Mesenteric fat pad (tissue), 1 donor: ENCODE results near the gene DHRS7B. TPM values are rescaled to one million over a fixed set of nuclear protein-coding genes. Genes with fewer than 3 reads are reported as not detected.

Source experiments
- DNase-seq: peaks from one replicate; pipeline ENCODE4 v3.0.0-alpha.2; 2020; ENCODE audit warnings: low spot score
- total RNA-seq: library from RNA; stranded (reverse); fragmentation: NEBNext Ultra II Directional; extraction: Animal tissue kit (Norgen Biotek cat#: 25700); gene quantifications from one replicate; pipeline ENCODE4 v1.2.1, GENCODE V29; 2021
- donor health status: DM: yes; HTN: yes; CAD: no.

Gene DHRS7B
- total RNA-seq, 1 donor from 2014 or later = 34.4 TPM

- DNase-seq = no peak
Observed at GRCh38 chr17:21233581-21234347, 107.0 kb downstream of the DHRS7B start.

- no peak for DNase-seq
Observed at GRCh38 chr17:21235921-21236320, 109.2 kb downstream of the DHRS7B start.

GRCh38 chr17:21239680-21240368 is 113.1 kb downstream of the DHRS7B start:
- no peak for DNase-seq

- no peak for DNase-seq
Observed at GRCh38 chr17:21240369-21241055, 113.7 kb downstream of the DHRS7B start.

Other genes starting within 250 kb of the DHRS7B start
- 148 TPM for gene USP22, start 84.0 kb upstream of the DHRS7B start, total RNA-seq
- 37.9 TPM for gene TMEM11, start 87.2 kb downstream of the DHRS7B start, total RNA-seq
- 17.4 TPM for gene NATD1, start 126.4 kb downstream of the DHRS7B start, total RNA-seq
- 103 TPM for gene MAP2K3, start 157.7 kb downstream of the DHRS7B start, total RNA-seq
- gene KCNJ12, start 249.4 kb downstream of the DHRS7B start, total RNA-seq = 2.5 TPM